GM12891 (cell line): ENCODE results near the gene ANAPC1.
"Not testable (repeated sequence)": the region's sequence is repeated elsewhere in the genome, so short reads cannot be mapped to it uniquely, and the experiment has no call there.

ENCODE experiments used
- POLR2A ChIP-seq: IDR thresholded peaks from 2 replicates; pipeline ENCODE4 v1.6.1; 2011; ENCODE audit warnings: low read depth, low read length, control low read depth
- POLR2AphosphoS5 ChIP-seq: IDR thresholded peaks from 2 replicates; pipeline ENCODE4 v1.6.1; 2011; ENCODE audit warnings: low read depth, low read length, control low read depth

DNA sequence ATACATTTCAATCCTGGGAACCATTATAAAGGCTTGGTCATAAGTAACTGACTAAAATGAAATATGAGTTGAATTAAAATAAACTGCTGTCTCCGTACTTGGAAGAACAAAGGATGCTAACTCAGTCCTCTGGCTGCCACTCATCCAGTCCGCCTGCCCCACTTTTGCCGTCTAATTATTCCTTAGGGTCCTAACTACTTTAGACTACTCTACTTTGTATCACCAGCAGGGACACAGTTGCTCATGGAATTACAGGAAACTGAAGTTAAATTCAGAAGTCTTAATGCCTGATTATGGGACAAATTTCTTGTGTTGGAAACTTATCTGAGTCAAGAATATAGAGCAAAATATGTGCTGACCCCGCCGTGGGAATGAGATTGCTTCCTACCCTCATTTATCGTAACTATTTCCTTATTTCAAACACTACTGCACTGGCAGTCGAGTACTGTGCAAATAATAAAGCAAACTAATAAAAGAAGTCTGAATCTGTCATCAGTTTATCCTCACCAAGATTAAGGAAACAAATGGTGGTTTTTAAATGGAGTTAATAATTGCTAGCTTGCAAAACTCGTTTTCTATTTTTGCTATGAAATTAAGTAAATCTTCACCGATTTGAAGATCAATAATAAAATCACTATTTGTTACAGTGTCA, 102.4 kb downstream of the ANAPC1 start:
- TF ChIP-seq POLR2A, POLR2AphosphoS5: not testable (repeated sequence)
